NT2/D1 (cell line): ENCODE results near the gene RPP14.

Source experiments
- YY1 ChIP-seq: IDR thresholded peaks from 2 replicates; pipeline ENCODE4 v1.6.1; 2011; ENCODE audit not compliant: insufficient read length, insufficient read depth
- ZNF274 ChIP-seq: IDR thresholded peaks from 2 replicates; pipeline ENCODE4 v1.6.1; 2011; ENCODE audit warnings: mild to moderate bottlenecking, low read depth, low read length

GRCh38 chr3:58271901-58272501 lies 34.0 kb upstream of the RPP14 start:
- TF ChIP-seq ZNF274: no peak
- no peak for TF ChIP-seq YY1
